K562 (cell line): ENCODE results near the gene NARF. TPM values are rescaled to one million over a fixed set of nuclear protein-coding genes. Genes with fewer than 3 reads are reported as not detected.

Source experiments
- ATF6 ChIP-seq: sonication (generic); formaldehyde crosslinking; IDR thresholded peaks from 2 replicates; pipeline ENCODE4 v1.4.0; 2020; ENCODE audit warnings: mild to moderate bottlenecking, missing genetic modification reagents
- DNMT1 ChIP-seq: fragments of 450-650 bp; IDR thresholded peaks from 2 replicates; pipeline ENCODE4 v1.6.1; 2016; ENCODE audit warnings: antibody characterized with exemption, mild to moderate bottlenecking
- E2F3 ChIP-seq: fragments of 250-450 bp; sonication (Bioruptor Pico); IDR thresholded peaks from 2 replicates; pipeline ENCODE4 v1.4.0; 2020; ENCODE audit warnings: mild to moderate bottlenecking
- E2F6 ChIP-seq, 2 experiments: IDR thresholded peaks; 2 replicates each; pipeline ENCODE4 v1.6.1; 2011; ENCODE audit warnings: borderline replicate concordance in 1 of 2, control low read depth in 1 of 2, low read depth in 1 of 2, low read length in 1 of 2, mild to moderate bottlenecking in 1 of 2, mixed read lengths in 1 of 2, moderate library complexity in 1 of 2; ENCODE audit not compliant: insufficient read depth in 1 of 2, insufficient read length in 1 of 2, poor library complexity in 1 of 2, severe bottlenecking in 1 of 2; ENCODE audit errors: extremely low read depth in 1 of 2
- FIP1L1 ChIP-seq: fragments of 200-400 bp; formaldehyde crosslinking; IDR thresholded peaks from 2 replicates; pipeline ENCODE4 v1.6.1; 2018; ENCODE audit warnings: mild to moderate bottlenecking, low read depth, low read length; ENCODE audit not compliant: poor library complexity, severe bottlenecking
- FOS ChIP-seq: IDR thresholded peaks from 3 replicates; pipeline ENCODE4 v1.6.1; 2011; ENCODE audit not compliant: insufficient read length; ENCODE audit errors: extremely low read depth
- GABPA ChIP-seq: fragments of 200-800 bp; sonication (Bioruptor generic); conservative IDR thresholded peaks from 2 replicates; pipeline ENCODE4 v1.6.1; 2016; ENCODE audit warnings: low read depth, missing genetic modification characterization, missing compliant biosample characterization
- MLLT1 ChIP-seq, 2 experiments: fragments of 450-650 bp; IDR thresholded peaks; 2 replicates each; pipeline ENCODE4 v1.6.1; 2016
- MTF1 ChIP-seq: fragments of 250-450 bp; sonication (Bioruptor Pico); IDR thresholded peaks from 2 replicates; pipeline ENCODE4 v1.9.0; 2021; ENCODE audit warnings: moderate library complexity, mild to moderate bottlenecking, inconsistent platforms, borderline replicate concordance
- NONO ChIP-seq, 2 experiments: fragments of 200-400 bp in 1 of 2; fragments of 450-650 bp in 1 of 2; formaldehyde crosslinking in 1 of 2; IDR thresholded peaks; 2 replicates each; pipeline ENCODE4 v1.6.1; 2017; ENCODE audit warnings: low read depth in 2 of 2, mild to moderate bottlenecking in 2 of 2, moderate library complexity in 2 of 2, low read length in 1 of 2
- NR3C1 ChIP-seq: sonication (generic); formaldehyde crosslinking; IDR thresholded peaks from 2 replicates; pipeline ENCODE4 v1.8.1; 2022; ENCODE audit warnings: missing genetic modification reagents
- PPARD ChIP-seq: fragments of 250-450 bp; sonication (Bioruptor Pico); IDR thresholded peaks from 2 replicates; pipeline ENCODE4 v1.8.0; 2022; ENCODE audit warnings: inconsistent platforms, mild to moderate bottlenecking, moderate library complexity
- RAD21 ChIP-seq, 2 experiments: fragments of 250-450 bp in 1 of 2; fragments of 450-650 bp in 1 of 2; sonication (Bioruptor Pico) in 1 of 2; formaldehyde crosslinking in 1 of 2; IDR thresholded peaks in 1 of 2; conservative IDR thresholded peaks in 1 of 2; 2 replicates each; pipeline versions ENCODE4 v1.4.0 to v1.8.0; 2020 to 2022; ENCODE audit warnings: mild to moderate bottlenecking in 2 of 2, moderate library complexity in 1 of 2
- RNF219 ChIP-seq: fragments of 250-450 bp; sonication (Bioruptor Pico); IDR thresholded peaks from 2 replicates; pipeline ENCODE4 v1.5.0; 2022; ENCODE audit warnings: mild to moderate bottlenecking
- SMAD4 ChIP-seq: fragments of 250-450 bp; sonication (Bioruptor Pico); conservative IDR thresholded peaks from 2 replicates; pipeline ENCODE4 v1.8.0; 2021; ENCODE audit warnings: inconsistent platforms, mild to moderate bottlenecking, moderate library complexity
- SNAPC5 ChIP-seq: fragments of 250-450 bp; sonication (Bioruptor Pico); IDR thresholded peaks from 2 replicates; pipeline ENCODE4 v1.8.0; 2021; ENCODE audit warnings: moderate library complexity, mild to moderate bottlenecking, inconsistent platforms
- TEAD4 ChIP-seq, 2 experiments: sonication (generic) in 1 of 2; formaldehyde crosslinking in 1 of 2; IDR thresholded peaks; 2 replicates each; pipeline versions ENCODE4 v1.6.1 to v1.8.0; 2012 to 2022; ENCODE audit warnings: borderline replicate concordance in 1 of 2, inconsistent platforms in 1 of 2, low read length in 1 of 2, mild to moderate bottlenecking in 1 of 2, missing genetic modification reagents in 1 of 2
- THRAP3 ChIP-seq: fragments of 450-650 bp; IDR thresholded peaks from 2 replicates; pipeline ENCODE4 v1.6.1; 2016; ENCODE audit warnings: mild to moderate bottlenecking, inconsistent platforms, borderline replicate concordance
- ZFP36 ChIP-seq: fragments of 150-350 bp; IDR thresholded peaks from 2 replicates; pipeline ENCODE4 v1.6.1; 2018; ENCODE audit warnings: low read length, low read depth; ENCODE audit not compliant: partially characterized antibody
- polyA plus RNA-seq, 8 experiments: library from polyadenylated mRNA; depleted of rRNA in 4 of 8; stranded (reverse) in 5 of 8; unstranded in 3 of 8; fragments of >200 nt; fragmentation: Nextera tagmentation in 2 of 8; fragmentation: Illumina TruSeq in 1 of 8; extraction: Ambion mirVana in 2 of 8; extraction: Trizol in 1 of 8; gene quantifications; 2 replicates each; pipeline versions ENCODE4 v1.2.1 to v1.2.3, GENCODE V29; 2011 to 2014; ENCODE audit warnings: inconsistent platforms in 1 of 8, missing spikeins in 1 of 8
- total RNA-seq, 7 experiments: library from RNA; depleted of rRNA in 6 of 7; stranded (reverse); fragments of >200 nt in 6 of 7; fragmentation: Illumina TruSeq in 2 of 7; extraction: Trizol in 2 of 7; gene quantifications; 2 replicates each; pipeline versions ENCODE4 v1.2.1 to v1.2.3, GENCODE V29; 2011 to 2021; ENCODE audit warnings: low replicate concordance in 1 of 7

Gene NARF
- total and polyA plus RNA-seq, 9 of the 15 experiments (the other 6 are each of a cell fraction or from before 2014, with no cell fraction given): 60.4 to 423 (median 132) TPM

GRCh38 chr17:82458179-82458884 lies at the start of gene NARF (continued):
- peak; percentile 48 to 83; a peak in 2 of 4 replicates for TF ChIP-seq MLLT1 (IDR thresholded peaks at IDR 0.05)
- no peak for TF ChIP-seq MTF1
- TF ChIP-seq E2F6 (IDR thresholded peaks at IDR 0.05; ENCODE audit: borderline replicate concordance in 1 of 2, extremely low read depth in 1 of 2, insufficient read depth in 1 of 2, insufficient read length in 1 of 2, low read depth in 1 of 2, low read length in 1 of 2, poor library complexity in 1 of 2, severe bottlenecking in 1 of 2): peak; percentile 64 to 69
- peak; percentile 80 for TF ChIP-seq FIP1L1
- peak; percentile 67 for TF ChIP-seq SMAD4 (CRISPR knock-in tag)
- no peak for TF ChIP-seq TEAD4 (IDR thresholded peaks at IDR 0.05; ENCODE audit: low read length)
- TF ChIP-seq TEAD4 (CRISPR knock-in tag; IDR thresholded peaks at IDR 0.05; ENCODE audit: borderline replicate concordance): no peak
- TF ChIP-seq RAD21 (CRISPR knock-in tag; conservative IDR thresholded peaks at IDR 0.05 in 1 of 2, IDR thresholded peaks at IDR 0.05 in 1 of 2): peak; percentile 12 to 16; a peak in 2 of 4 replicates
- no peak for TF ChIP-seq THRAP3
- TF ChIP-seq FOS: peak; percentile 96
- TF ChIP-seq NONO (IDR thresholded peaks at IDR 0.05; ENCODE audit: low read depth in 2 of 2, low read length in 1 of 2): peak; percentile 72 to 96; a peak in 3 of 4 replicates
- no peak for TF ChIP-seq SNAPC5 (CRISPR knock-in tag)
- TF ChIP-seq E2F3 (CRISPR knock-in tag): 0 out of 2 replicates have a peak, but pooled peaks have one; percentile 14
- TF ChIP-seq GABPA (tag): peak; percentile 83
- peak; percentile 27 for TF ChIP-seq ZFP36
- TF ChIP-seq ATF6 (CRISPR knock-in tag): peak; percentile 97; the same call in 1 of the 2 replicates
- TF ChIP-seq RNF219: no peak
- no peak for TF ChIP-seq DNMT1
- TF ChIP-seq NR3C1: no peak
- TF ChIP-seq PPARD (CRISPR knock-in tag): no peak
